NT2/D1 (cell line): Measurements from ENCODE around the gene RAB43.

ENCODE experiments used
- DNase-seq: peaks from one replicate; pipeline ENCODE4 v3.0.0-alpha.2; 2011; ENCODE audit warnings: low read depth, low spot score
- H3K27me3 ChIP-seq: 2 replicates; pipeline ENCODE4 v1.6.0; 2011; ENCODE audit warnings: mild to moderate bottlenecking; ENCODE audit not compliant: insufficient read length, insufficient read depth
- H3K36me3 ChIP-seq: 2 replicates; pipeline ENCODE4 v1.6.1; 2011; ENCODE audit warnings: mild to moderate bottlenecking, low read length, mixed read lengths; ENCODE audit not compliant: insufficient read depth, insufficient read length
- H3K4me1 ChIP-seq: 2 replicates; pipeline ENCODE4 v1.5.1; 2011; ENCODE audit not compliant: insufficient read depth, insufficient read length
- H3K4me3 ChIP-seq: 2 replicates; pipeline ENCODE4 v1.5.1; 2011; ENCODE audit warnings: low read depth; ENCODE audit not compliant: insufficient read length
- H3K9ac ChIP-seq: 2 replicates; pipeline ENCODE4 v1.6.0; 2011; ENCODE audit warnings: low read depth; ENCODE audit not compliant: insufficient read length
- H3K9me3 ChIP-seq: 2 replicates; pipeline ENCODE4 v1.5.1; 2011; ENCODE audit warnings: mild to moderate bottlenecking, low read length; ENCODE audit not compliant: insufficient read depth
- SUZ12 ChIP-seq: IDR thresholded peaks from 2 replicates; pipeline ENCODE4 v1.6.1; 2011; ENCODE audit not compliant: insufficient read length, insufficient read depth; ENCODE audit errors: extremely low read depth
- YY1 ChIP-seq: IDR thresholded peaks from 2 replicates; pipeline ENCODE4 v1.6.1; 2011; ENCODE audit not compliant: insufficient read length, insufficient read depth
- ZNF274 ChIP-seq: IDR thresholded peaks from 2 replicates; pipeline ENCODE4 v1.6.1; 2011; ENCODE audit warnings: mild to moderate bottlenecking, low read depth, low read length

Gene RAB43

DNA sequence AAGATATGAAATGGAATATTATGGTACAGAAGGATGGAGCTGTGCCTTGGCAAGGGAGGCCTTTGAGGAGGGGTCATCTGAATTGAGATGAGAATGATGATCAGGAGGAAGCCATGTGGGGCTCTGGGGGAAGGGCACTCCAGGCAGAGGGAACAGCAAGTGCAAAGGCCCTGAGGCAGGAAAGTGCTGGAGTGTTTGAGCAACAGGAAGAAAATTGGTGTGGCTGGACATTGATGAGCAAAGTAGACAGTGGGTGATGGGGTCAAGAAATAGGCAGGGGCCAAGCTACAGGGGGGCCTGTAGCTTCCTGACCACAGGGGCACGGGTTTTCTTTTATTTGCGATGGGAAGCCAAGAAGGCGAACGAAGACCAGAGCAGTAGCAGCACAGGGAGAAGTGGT lies 64.4 kb downstream of the RAB43 start:
- DNase-seq = no peak
- peaks cover 20% of the 10 kb centered on the region for H3K4me1 ChIP-seq
- no peaks in the 10 kb centered on the region for H3K9me3 ChIP-seq
- H3K4me3 ChIP-seq = no peak overlapping the region
- no peaks in the 10 kb centered on the region for H3K36me3 ChIP-seq
- H3K27me3 ChIP-seq = no peaks in the 10 kb centered on the region
- no peak overlapping the region for H3K9ac ChIP-seq
- TF ChIP-seq YY1 (no peak), SUZ12 (no peak), ZNF274 (no peak)

DNA sequence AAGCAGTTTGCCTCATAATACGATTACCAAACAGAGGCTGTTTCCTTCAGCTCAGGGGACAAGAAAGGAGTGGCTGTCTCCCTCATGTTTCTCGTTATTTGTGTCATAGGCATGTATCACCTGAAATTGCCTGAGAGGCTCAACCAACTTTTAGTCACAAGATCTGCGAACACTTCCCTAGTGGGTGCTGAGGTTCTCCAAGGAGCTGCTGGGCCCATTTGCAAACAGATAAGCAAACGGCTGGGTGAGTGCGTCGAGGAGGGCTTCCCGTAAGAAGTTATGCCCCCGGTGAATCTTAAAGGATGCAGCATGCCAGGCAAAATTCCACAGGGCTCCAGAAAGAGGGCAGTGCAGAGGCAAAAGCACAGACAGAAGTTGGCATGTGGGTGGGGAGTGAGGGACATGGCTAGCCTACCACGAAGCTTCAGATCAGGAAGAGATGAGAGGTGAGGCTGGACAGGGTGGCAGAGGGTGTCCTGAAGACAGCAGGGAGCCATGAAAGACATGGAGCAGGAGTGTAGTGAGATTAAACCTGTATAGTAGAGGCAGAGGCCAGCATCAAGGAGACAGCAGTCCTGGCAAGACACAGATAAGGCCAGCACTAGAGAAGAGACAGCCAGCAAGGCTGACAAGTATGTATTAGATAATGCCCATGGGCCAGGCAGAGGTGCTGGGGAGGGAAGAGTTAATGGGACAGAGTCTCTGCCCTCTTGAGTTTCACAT lies 65.0 kb downstream of the RAB43 start:
- no peaks in the 10 kb centered on the region for H3K36me3 ChIP-seq
- no peaks in the 10 kb centered on the region for H3K9me3 ChIP-seq
- DNase-seq = no peak
- H3K4me1 ChIP-seq = peaks cover 20% of the 10 kb centered on the region
- no peak for TF ChIP-seq ZNF274
- no peak for TF ChIP-seq YY1
- TF ChIP-seq SUZ12 = no peak
- H3K9ac ChIP-seq = no peak overlapping the region
- H3K27me3 ChIP-seq = no peaks in the 10 kb centered on the region
- no peak overlapping the region for H3K4me3 ChIP-seq

DNA sequence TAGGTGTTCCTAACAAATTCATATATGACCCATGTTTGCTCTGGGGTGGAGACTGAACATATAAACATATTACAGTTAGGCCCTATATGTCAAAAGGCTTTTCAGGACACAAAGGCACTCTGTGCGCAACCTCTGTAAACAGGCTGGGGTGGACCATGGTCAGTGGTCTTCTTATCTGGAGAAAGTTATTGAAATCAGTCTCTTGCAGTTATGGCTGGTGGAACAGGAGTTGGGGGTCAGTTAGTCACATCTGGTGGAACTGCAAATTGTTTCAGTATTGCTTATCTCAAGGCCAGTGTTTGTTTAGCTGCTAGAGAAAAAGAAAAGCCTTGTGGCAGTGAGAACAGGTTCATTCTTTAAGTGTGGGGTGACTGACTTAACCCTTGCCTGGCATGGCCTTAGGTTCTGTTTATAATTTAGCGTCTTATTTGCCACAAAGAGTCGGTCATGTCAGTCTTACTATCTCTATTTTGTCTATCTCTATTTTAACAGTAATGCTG lies 66.9 kb downstream of the RAB43 start:
- H3K4me1 ChIP-seq = peaks cover 11% of the 10 kb centered on the region
- no peak overlapping the region for H3K4me3 ChIP-seq
- H3K27me3 ChIP-seq = no peaks in the 10 kb centered on the region
- no peak overlapping the region for H3K9ac ChIP-seq
- H3K9me3 ChIP-seq = no peaks in the 10 kb centered on the region
- TF ChIP-seq SUZ12 (no peak), ZNF274 (no peak), YY1 (no peak)
- DNase-seq = no peak
- no peaks in the 10 kb centered on the region for H3K36me3 ChIP-seq

DNA sequence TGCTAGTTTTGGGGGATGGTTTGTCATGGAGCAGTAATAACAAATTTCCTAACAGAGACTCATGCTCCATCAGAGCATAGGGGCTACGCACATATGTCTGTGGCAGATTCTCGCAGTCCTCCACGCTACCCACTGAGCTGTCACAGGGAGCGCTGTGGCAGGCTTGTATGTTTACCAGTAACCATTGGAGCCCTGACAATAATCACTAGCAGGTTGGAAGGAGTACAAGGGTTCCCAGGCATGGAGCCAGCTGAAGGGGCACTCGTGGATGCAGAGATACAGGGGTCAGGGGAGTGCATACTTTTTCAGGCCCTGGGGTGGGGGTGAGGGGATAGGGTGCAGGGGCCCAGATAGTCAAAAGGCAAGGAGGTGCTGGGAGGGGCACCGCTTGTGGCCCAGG lies 68.9 kb downstream of the RAB43 start:
- Histone ChIP-seq H3K27me3 (no peaks in the 10 kb centered on the region), H3K4me3 (no peak overlapping the region), H3K9me3 (no peaks in the 10 kb centered on the region), H3K9ac (no peak overlapping the region), H3K4me1 (peaks cover 6% of the 10 kb centered on the region), H3K36me3 (no peaks in the 10 kb centered on the region)
- no peak for DNase-seq
- TF ChIP-seq SUZ12 (no peak), YY1 (no peak), ZNF274 (no peak)

DNA sequence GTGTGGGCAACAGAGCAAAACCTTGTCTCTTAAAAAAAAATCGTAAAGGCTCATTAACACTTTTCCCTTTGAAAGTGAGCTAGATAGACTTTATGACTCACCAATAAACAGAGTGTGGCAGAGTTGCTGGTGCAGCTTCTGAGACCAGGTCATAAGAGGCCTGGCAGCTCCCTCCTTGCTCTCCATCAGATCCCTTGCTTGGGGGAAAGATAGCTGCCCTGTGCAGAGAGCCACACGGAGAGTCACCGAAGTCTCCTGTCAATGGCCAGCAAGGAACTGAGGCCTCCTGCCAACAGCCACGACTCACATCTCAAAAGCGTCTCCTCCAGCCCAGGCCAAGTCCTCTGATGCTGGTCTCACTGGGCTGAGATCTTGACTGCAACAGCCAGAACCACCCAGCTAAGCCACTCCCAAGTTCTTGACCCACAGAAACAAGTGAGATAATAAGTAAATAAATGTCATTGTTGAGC lies 69.7 kb downstream of the RAB43 start:
- H3K4me3 ChIP-seq = no peak overlapping the region
- TF ChIP-seq ZNF274 = no peak
- no peak for TF ChIP-seq YY1
- TF ChIP-seq SUZ12 = no peak
- DNase-seq = no peak

DNA sequence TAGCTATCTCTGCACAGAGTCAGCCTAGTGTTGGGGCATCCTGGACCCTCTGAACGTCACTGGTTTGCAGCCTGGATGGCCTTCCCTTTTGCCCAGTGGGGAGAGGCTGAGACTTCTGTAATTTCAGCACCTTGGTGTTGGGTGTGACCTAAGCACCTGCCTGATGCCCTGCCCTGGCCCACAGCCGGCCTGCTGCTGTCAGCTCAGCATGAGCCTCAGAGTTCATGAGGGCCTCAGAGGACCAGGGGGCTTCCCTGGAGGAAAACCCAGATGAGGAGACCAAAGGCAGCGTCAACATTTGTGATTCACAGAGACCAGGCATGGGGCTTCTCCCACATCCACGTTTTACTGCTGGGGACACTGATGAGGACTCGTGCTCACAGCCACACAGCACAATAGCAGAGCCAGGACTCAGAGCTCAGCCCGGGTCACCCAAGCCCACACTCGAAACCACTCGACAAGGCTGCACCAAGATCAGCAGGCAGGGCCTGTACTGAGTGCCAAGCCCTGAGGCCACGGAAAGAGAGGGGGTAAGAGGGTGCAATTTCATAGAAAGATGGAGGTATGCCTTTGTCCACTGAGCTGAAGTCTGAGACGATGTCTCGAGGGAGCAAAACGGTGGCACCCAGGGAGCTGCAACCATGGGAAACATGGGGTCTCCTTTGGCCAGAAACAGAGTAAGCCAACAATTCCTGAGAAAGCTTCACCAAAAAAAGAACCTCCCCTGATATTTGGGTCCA lies 70.9 kb downstream of the RAB43 start:
- no peak overlapping the region for H3K9ac ChIP-seq
- H3K4me1 ChIP-seq = no peaks in the 10 kb centered on the region
- H3K27me3 ChIP-seq = peaks cover 6% of the 10 kb centered on the region

More for the DNA sequence above, 69.7 kb downstream of the RAB43 start:
- peaks cover 5% of the 10 kb centered on the region for H3K4me1 ChIP-seq
- H3K36me3 ChIP-seq = no peaks in the 10 kb centered on the region
- H3K9ac ChIP-seq = no peak overlapping the region
- H3K9me3 ChIP-seq = no peaks in the 10 kb centered on the region
- H3K27me3 ChIP-seq = no peaks in the 10 kb centered on the region

DNA sequence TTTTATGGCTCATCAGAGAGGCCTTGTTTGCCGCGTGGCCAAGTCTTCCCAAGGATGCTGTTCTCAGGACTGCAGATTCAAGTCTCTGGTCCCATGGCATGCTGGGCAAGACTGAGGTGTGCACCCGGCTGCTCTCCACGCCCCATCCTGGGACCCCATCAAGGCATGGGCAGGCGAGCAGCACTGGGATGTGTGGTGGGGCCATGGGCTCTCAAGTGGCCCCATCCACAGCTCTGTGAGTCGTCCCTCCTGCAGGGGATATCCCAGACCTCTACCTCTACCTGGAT lies 74.1 kb downstream of the RAB43 start:
- Histone ChIP-seq H3K36me3 (no peaks in the 10 kb centered on the region), H3K4me3 (no peak overlapping the region), H3K9ac (no peak overlapping the region), H3K4me1 (no peaks in the 10 kb centered on the region), H3K27me3 (peaks cover 6% of the 10 kb centered on the region), H3K9me3 (no peaks in the 10 kb centered on the region)
- DNase-seq = no peak
- TF ChIP-seq YY1 = no peak
- TF ChIP-seq ZNF274 = no peak
- TF ChIP-seq SUZ12 = no peak

More for the DNA sequence above, 70.9 kb downstream of the RAB43 start:
- no peaks in the 10 kb centered on the region for H3K9me3 ChIP-seq
- H3K4me3 ChIP-seq = no peak overlapping the region
- no peak for DNase-seq
- no peaks in the 10 kb centered on the region for H3K36me3 ChIP-seq
- TF ChIP-seq SUZ12 = no peak
- TF ChIP-seq YY1 = no peak
- TF ChIP-seq ZNF274 = no peak
